Sigmoid colon (tissue), 7 donors: ENCODE data around the gene RNF13. TPM values are rescaled to one million over a fixed set of nuclear protein-coding genes. Genes with fewer than 3 reads are reported as not detected.

Experiments
- DNase-seq: peaks from one replicate; pipeline ENCODE4 v3.0.0-alpha.2; 2019
- H3K27ac ChIP-seq, 4 donors: fragments of 200-600 bp; sonication (generic); one replicate each; pipeline ENCODE4 v1.5.1; 2016 to 2019; ENCODE audit warnings: mild to moderate bottlenecking in 1 of 4
- H3K27me3 ChIP-seq, 3 donors: fragments of 200-600 bp; sonication (generic); one replicate each; pipeline ENCODE4 v1.5.1; 2019; ENCODE audit warnings: mild to moderate bottlenecking in 1 of 3
- H3K36me3 ChIP-seq, 4 donors: fragments of 200-600 bp; sonication (generic); one replicate each; pipeline ENCODE4 v1.5.1; 2016 to 2019
- H3K4me1 ChIP-seq, 4 donors: fragments of 200-600 bp; sonication (generic); one replicate each; pipeline ENCODE4 v1.5.1; 2017 to 2019
- H3K4me3 ChIP-seq, 4 donors: fragments of 200-600 bp; sonication (generic); one replicate each; pipeline ENCODE4 v1.5.1; 2017 to 2019; ENCODE audit warnings: mild to moderate bottlenecking in 2 of 4, moderate library complexity in 1 of 4
- H3K9me3 ChIP-seq, 4 donors: fragments of 200-600 bp in 3 of 4; sonication (generic) in 3 of 4; one replicate each; pipeline versions ENCODE4 v1.5.1 to v1.6.1; 2013 to 2019
- CTCF ChIP-seq, 4 experiments: fragments of 450-650 bp in 3 of 4; fragments of 200-600 bp in 1 of 4; IDR thresholded peaks; one replicate each; pipeline ENCODE4 v1.5.1; 2016 to 2019; ENCODE audit warnings: antibody characterized with exemption in 4 of 4, mild to moderate bottlenecking in 3 of 4, moderate library complexity in 2 of 4
- EP300 ChIP-seq, 4 donors: sonication (generic); formaldehyde crosslinking; IDR thresholded peaks; one replicate each; pipeline ENCODE4 v1.6.1; 2017; ENCODE audit warnings: antibody characterized with exemption in 4 of 4
- POLR2A ChIP-seq, 2 donors: fragments of 450-650 bp; IDR thresholded peaks; one replicate each; pipeline ENCODE4 v1.6.1; 2016; ENCODE audit warnings: antibody characterized with exemption in 2 of 2, mild to moderate bottlenecking in 2 of 2, moderate library complexity in 2 of 2
- POLR2AphosphoS5 ChIP-seq, 4 donors: sonication (generic); formaldehyde crosslinking; IDR thresholded peaks; one replicate each; pipeline ENCODE4 v1.6.1; 2017; ENCODE audit warnings: antibody characterized with exemption in 4 of 4
- WGBS, 2 donors: extraction: QIAGEN DNeasy Blood & Tissue Kit; methylation state at CpG; one replicate each; pipeline ENCODE4 v1.1.7; 2013; 5-methylcytosine and 5-hydroxymethylcytosine counted together
- intact Hi-C: fragments of 100-400 bp; cut with DNase I; formaldehyde crosslinking; loops from one replicate; pipeline ENCODE4 v1.15.1; 2023
- polyA plus RNA-seq, 3 donors: library from polyadenylated mRNA; stranded (reverse); fragments of 200-250 nt; gene quantifications; one replicate each; pipeline ENCODE4 v1.2.3, GENCODE V29; 2013
- total RNA-seq, 4 donors: library from RNA; depleted of rRNA; stranded (reverse); fragments of >200 nt; gene quantifications; one replicate each; pipeline ENCODE4 v1.1.0, GENCODE V29; 2016
- donor health status: healthy with polysubstance abuse.
- donor health status: Bipolar disorder and iron deficiency.
- donor health status: healthy.

Gene RNF13
- total and polyA plus RNA-seq, 7 donors: 15.6 to 110 (median 78.3) TPM

GRCh38 chr3:149959443-149959842, 146.4 kb downstream of the RNF13 start:
- Histone ChIP-seq H3K4me3 (no peak overlapping the region), H3K4me1 (peaks cover 0 to 16% (median 7%) of the 10 kb centered on the region in 4 donors), H3K27ac (no peak overlapping the region), H3K9me3 (no peaks in the 10 kb centered on the region), H3K27me3 (no peaks in the 10 kb centered on the region), H3K36me3 (peaks cover 0 to 6% (median 0%) of the 10 kb centered on the region in 4 donors)
- DNase-seq: no peak
- intact Hi-C loops: no loop called here
- TF ChIP-seq POLR2A (IDR thresholded peaks at IDR 0.05) (no peak), CTCF (IDR thresholded peaks at IDR 0.05) (no peak), POLR2AphosphoS5 (IDR thresholded peaks at IDR 0.05) (no peak), EP300 (IDR thresholded peaks at IDR 0.05) (no peak)

DNA sequence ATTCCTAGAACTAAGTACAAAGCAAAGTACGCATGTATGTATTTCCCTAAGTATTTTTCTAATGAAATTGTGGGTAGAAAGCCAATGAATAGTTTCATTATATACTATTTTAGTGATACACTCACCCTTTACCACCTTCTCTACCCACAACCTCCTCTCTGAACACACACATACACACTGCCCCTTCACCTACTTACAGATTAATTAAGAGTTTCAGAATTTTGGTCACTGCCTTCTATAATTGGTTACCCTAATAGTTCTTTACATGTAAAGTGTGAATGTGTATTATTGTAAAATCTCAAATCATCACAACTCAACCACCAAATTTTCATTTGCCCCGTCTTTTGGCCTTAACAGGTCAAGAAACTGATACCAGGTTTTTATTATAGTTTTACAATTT, 150.5 kb downstream of the RNF13 start:
- intact Hi-C loops: no loop called here
- peaks cover 0 to 41% (median 21%) of the 10 kb centered on the region in 4 donors for H3K4me1 ChIP-seq
- TF ChIP-seq CTCF (IDR thresholded peaks at IDR 0.05) (no peak), EP300 (IDR thresholded peaks at IDR 0.05) (no peak), POLR2AphosphoS5 (IDR thresholded peaks at IDR 0.05) (no peak), POLR2A (IDR thresholded peaks at IDR 0.05) (no peak)

DNA sequence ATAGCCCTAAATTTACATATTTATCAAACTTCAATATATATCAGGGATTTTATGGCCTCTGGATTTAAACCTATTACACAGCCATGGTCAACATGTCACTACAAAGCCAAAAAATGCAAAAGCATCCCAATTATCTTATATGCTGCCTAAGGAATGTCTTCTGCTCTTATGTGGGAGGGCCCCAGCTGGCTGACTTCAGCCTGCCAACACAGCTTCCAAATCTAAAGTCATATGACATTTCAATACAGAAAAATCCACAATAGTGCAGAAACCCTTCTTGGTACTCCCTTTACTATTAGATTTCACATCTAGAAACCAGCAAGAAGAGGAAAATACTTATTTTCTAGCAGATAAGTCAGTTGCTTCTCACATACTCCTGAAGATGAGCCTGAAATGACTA, 151.3 kb downstream of the RNF13 start:
- intact Hi-C loops: no loop called here
- no peak overlapping the region for H3K27ac ChIP-seq
- H3K27me3 ChIP-seq: no peaks in the 10 kb centered on the region
- no peaks in the 10 kb centered on the region for H3K9me3 ChIP-seq
- no peak overlapping the region for H3K4me3 ChIP-seq
- TF ChIP-seq POLR2A (IDR thresholded peaks at IDR 0.05) (no peak), EP300 (IDR thresholded peaks at IDR 0.05) (no peak), POLR2AphosphoS5 (IDR thresholded peaks at IDR 0.05) (no peak), CTCF (IDR thresholded peaks at IDR 0.05) (no peak)
- no peak for DNase-seq
- peaks cover 0 to 16% (median 0%) of the 10 kb centered on the region in 4 donors for H3K36me3 ChIP-seq
- H3K4me1 ChIP-seq: peaks cover 0 to 49% (median 25%) of the 10 kb centered on the region in 4 donors

More for the DNA sequence above, 150.5 kb downstream of the RNF13 start:
- Histone ChIP-seq H3K27me3 (no peaks in the 10 kb centered on the region), H3K4me3 (no peak overlapping the region), H3K27ac (no peak overlapping the region), H3K9me3 (no peaks in the 10 kb centered on the region), H3K36me3 (peaks cover 0 to 16% (median 0%) of the 10 kb centered on the region in 4 donors)
- no peak for DNase-seq
- 72 to 94% methylated on average over 2 of the region's 2 CpGs for WGBS, 2 donors

- intact Hi-C loops: loop anchor here (5.0 kb wide), 1 partner anchor 532 kb away; no protein-coding TSS in a partner anchor
- Histone ChIP-seq H3K4me1 (peaks cover 0 to 54% (median 29%) of the 10 kb centered on the region in 4 donors), H3K27me3 (no peaks in the 10 kb centered on the region)
Observed at GRCh38 chr3:149965278-149965677, 152.3 kb downstream of the RNF13 start.

More at GRCh38 chr3:149965278-149965677, 152.3 kb downstream of the RNF13 start:
- H3K36me3 ChIP-seq: peaks cover 0 to 15% (median 0%) of the 10 kb centered on the region in 4 donors
- TF ChIP-seq POLR2A (IDR thresholded peaks at IDR 0.05): no peak
- no peak for TF ChIP-seq POLR2AphosphoS5 (IDR thresholded peaks at IDR 0.05)
- no peak for TF ChIP-seq CTCF (IDR thresholded peaks at IDR 0.05)
- TF ChIP-seq EP300 (IDR thresholded peaks at IDR 0.05): no peak
- H3K27ac ChIP-seq: no peak overlapping the region
- H3K9me3 ChIP-seq: no peaks in the 10 kb centered on the region
- H3K4me3 ChIP-seq: no peak overlapping the region
- no peak for DNase-seq
